Tibial artery (tissue), 4 donors: Measurements from ENCODE around the gene KCNQ1.

Experiments used
- DNase-seq, 2 donors: peaks; one replicate each; pipeline ENCODE4 v3.0.0-alpha.2; 2019
- H3K27ac ChIP-seq, 2 donors: fragments of 200-600 bp; sonication (generic) in 1 of 2; 1 replicate in 1 of 2; 2 replicates in 1 of 2; pipeline ENCODE4 v1.5.1; 2018 to 2019; ENCODE audit warnings: mild to moderate bottlenecking in 1 of 2
- H3K27me3 ChIP-seq, 2 donors: fragments of 200-600 bp; sonication (generic) in 1 of 2; one replicate each; pipeline versions ENCODE4 v1.5.1 to v1.6.0; 2016 to 2019
- H3K36me3 ChIP-seq, 3 donors: fragments of 200-600 bp; sonication (generic) in 2 of 3; one replicate each; pipeline ENCODE4 v1.5.1; 2016 to 2019; ENCODE audit warnings: mild to moderate bottlenecking in 2 of 3
- H3K4me1 ChIP-seq, 4 donors: fragments of 200-600 bp; sonication (generic) in 2 of 4; 1 replicate in 3 of 4; 2 replicates in 1 of 4; pipeline ENCODE4 v1.5.1; 2016 to 2019
- H3K4me3 ChIP-seq, 2 donors: fragments of 200-600 bp; sonication (generic) in 1 of 2; 1 replicate in 1 of 2; 2 replicates in 1 of 2; pipeline ENCODE4 v1.5.1; 2018 to 2019; ENCODE audit warnings: mild to moderate bottlenecking in 2 of 2
- H3K9me3 ChIP-seq, 3 donors: fragments of 200-600 bp; sonication (generic) in 1 of 3; one replicate each; pipeline ENCODE4 v1.5.1; 2016 to 2019
- intact Hi-C: fragments of 100-400 bp; cut with DNase I; formaldehyde crosslinking; loops from one replicate; pipeline ENCODE4 v1.15.0; 2023; ENCODE audit warnings: low total_unique reads
- TF ChIP-seq, protein P1 (sequence below), 2 experiments: fragments of 200-600 bp in 1 of 2; fragments of 450-650 bp in 1 of 2; IDR thresholded peaks; one replicate each; pipeline ENCODE4 v1.5.1; 2017 to 2019; ENCODE audit warnings: antibody characterized with exemption in 2 of 2, mild to moderate bottlenecking in 1 of 2, moderate library complexity in 1 of 2

The KCNQ1 gene

GRCh38 chr11:2814751-2815150 lies 369.9 kb downstream of the KCNQ1 start:
- no peak for DNase-seq
- intact Hi-C loops: no loop called here
- TF ChIP-seq, protein P1, sequence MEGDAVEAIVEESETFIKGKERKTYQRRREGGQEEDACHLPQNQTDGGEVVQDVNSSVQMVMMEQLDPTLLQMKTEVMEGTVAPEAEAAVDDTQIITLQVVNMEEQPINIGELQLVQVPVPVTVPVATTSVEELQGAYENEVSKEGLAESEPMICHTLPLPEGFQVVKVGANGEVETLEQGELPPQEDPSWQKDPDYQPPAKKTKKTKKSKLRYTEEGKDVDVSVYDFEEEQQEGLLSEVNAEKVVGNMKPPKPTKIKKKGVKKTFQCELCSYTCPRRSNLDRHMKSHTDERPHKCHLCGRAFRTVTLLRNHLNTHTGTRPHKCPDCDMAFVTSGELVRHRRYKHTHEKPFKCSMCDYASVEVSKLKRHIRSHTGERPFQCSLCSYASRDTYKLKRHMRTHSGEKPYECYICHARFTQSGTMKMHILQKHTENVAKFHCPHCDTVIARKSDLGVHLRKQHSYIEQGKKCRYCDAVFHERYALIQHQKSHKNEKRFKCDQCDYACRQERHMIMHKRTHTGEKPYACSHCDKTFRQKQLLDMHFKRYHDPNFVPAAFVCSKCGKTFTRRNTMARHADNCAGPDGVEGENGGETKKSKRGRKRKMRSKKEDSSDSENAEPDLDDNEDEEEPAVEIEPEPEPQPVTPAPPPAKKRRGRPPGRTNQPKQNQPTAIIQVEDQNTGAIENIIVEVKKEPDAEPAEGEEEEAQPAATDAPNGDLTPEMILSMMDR (IDR thresholded peaks at IDR 0.05): no peak
- no peak overlapping the region for H3K4me3 ChIP-seq
- H3K36me3 ChIP-seq: no peaks in the 10 kb centered on the region
- H3K9me3 ChIP-seq: peaks cover 0 to 14% (median 0%) of the 10 kb centered on the region in 3 donors
- H3K27me3 ChIP-seq: peaks cover 0 to 31% of the 10 kb centered on the region in 2 donors
- H3K4me1 ChIP-seq: peaks cover 0 to 20% (median 11%) of the 10 kb centered on the region in 4 donors
- no peak overlapping the region for H3K27ac ChIP-seq

DNA sequence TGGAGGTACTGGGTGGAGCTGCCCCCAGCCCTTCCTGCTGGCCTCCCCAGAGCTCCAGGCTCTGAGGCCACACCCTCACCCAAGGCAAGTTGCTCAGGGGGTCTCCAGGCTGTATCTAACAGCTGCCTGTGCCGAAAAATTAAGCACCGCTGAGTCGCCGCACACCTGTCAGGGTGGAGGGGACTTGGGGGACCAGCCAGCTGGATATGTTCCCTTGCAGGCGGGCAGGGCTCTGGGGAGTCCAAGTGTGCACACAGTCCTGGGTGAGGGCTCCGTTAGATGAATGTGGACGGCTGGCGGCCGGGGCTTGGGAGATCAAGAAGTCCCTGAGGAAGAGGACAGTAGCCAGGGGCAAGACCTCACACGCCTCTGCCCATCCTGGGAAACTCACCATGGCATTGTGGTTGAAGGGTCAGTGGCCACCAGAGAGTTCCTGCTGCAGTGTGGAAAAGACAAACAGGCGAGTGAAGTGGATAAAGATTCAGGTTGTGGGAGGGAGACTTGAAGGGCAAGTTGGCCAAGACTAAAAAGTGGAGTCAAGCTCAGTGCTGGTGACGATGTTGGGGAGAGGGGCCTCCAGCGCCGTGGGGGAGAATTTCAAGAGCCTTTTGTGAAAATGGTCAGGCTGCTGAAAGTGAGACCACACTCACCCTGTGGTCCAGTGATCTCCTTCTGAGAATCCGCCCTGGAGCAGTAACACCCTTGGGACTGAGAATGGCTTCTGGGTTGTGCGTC lies 371.1 kb downstream of the KCNQ1 start:
- peaks cover 0 to 11% (median 0%) of the 10 kb centered on the region in 3 donors for H3K9me3 ChIP-seq
- no peak overlapping the region for H3K27ac ChIP-seq
- TF ChIP-seq, protein P1 (IDR thresholded peaks at IDR 0.05): no peak
- intact Hi-C loops: no loop called here
- H3K36me3 ChIP-seq: no peaks in the 10 kb centered on the region
- H3K4me1 ChIP-seq: peaks cover 0 to 20% (median 11%) of the 10 kb centered on the region in 4 donors
- H3K4me3 ChIP-seq: no peak overlapping the region
- DNase-seq: no peak
- peaks cover 0 to 27% of the 10 kb centered on the region in 2 donors for H3K27me3 ChIP-seq

DNA sequence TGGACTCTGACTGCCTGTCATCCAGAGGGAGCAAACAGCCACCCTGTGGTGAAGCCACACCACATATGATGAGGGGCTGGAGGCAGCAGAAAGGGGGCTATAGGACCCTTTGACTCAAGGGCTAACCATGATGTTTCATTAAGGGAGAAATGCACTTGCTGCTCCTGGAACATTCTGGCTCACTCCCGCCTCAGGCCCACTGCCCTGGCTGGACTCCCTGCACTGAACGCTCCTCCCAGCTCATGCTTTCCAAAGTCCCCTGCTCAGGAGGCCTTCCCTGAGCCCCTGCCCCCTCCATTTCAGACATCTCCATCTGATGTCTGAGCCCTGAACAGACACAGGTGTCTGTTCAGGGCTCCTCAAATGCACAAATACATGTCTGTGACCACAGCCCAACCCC lies 371.7 kb downstream of the KCNQ1 start:
- no peak overlapping the region for H3K4me3 ChIP-seq
- TF ChIP-seq, protein P1 (IDR thresholded peaks at IDR 0.05): no peak
- DNase-seq: no peak
- no peaks in the 10 kb centered on the region for H3K36me3 ChIP-seq
- intact Hi-C loops: no loop called here
- H3K9me3 ChIP-seq: peaks cover 0 to 11% (median 0%) of the 10 kb centered on the region in 3 donors
- peaks cover 0 to 20% (median 11%) of the 10 kb centered on the region in 4 donors for H3K4me1 ChIP-seq
- peaks cover 0 to 22% of the 10 kb centered on the region in 2 donors for H3K27me3 ChIP-seq
- no peak overlapping the region for H3K27ac ChIP-seq

DNA sequence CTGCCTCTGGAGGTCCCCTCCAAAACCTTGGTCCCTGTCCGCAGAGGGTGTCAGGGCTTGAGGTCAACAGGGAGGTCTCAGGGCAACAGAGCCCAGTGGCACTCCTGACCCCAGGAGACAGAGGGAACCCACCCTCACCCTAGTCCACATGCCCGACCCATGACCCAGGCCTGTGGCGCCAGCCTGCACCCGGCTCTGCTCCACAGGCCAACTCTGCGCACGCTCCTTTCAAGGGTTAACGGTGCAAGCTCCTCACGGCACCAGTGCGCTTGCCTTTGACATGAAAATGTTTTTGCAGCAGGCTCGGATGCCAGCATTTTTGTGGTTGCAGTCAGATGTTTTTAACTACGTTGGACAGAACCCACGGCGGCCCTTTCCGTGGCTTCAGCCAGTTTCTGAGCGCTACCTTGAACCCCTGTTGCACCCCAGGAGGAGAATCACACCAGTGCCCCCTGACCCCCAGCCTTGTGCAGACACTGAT lies 372.2 kb downstream of the KCNQ1 start:
- no peak overlapping the region for H3K27ac ChIP-seq

GRCh38 chr11:2817431-2817830 lies 372.6 kb downstream of the KCNQ1 start:
- DNase-seq: no peak
- H3K4me3 ChIP-seq: no peak overlapping the region
- peaks cover 0 to 13% of the 10 kb centered on the region in 2 donors for H3K27me3 ChIP-seq
- H3K27ac ChIP-seq: no peak overlapping the region
- TF ChIP-seq, protein P1 (IDR thresholded peaks at IDR 0.05): no peak
- H3K4me1 ChIP-seq: peaks cover 0 to 14% (median 8%) of the 10 kb centered on the region in 4 donors
- intact Hi-C loops: no loop called here
- peaks cover 0 to 11% (median 0%) of the 10 kb centered on the region in 3 donors for H3K9me3 ChIP-seq
- H3K36me3 ChIP-seq: no peaks in the 10 kb centered on the region

More for the DNA sequence above, 372.2 kb downstream of the KCNQ1 start:
- no peak overlapping the region for H3K4me3 ChIP-seq
- DNase-seq: no peak
- peaks cover 0 to 18% (median 11%) of the 10 kb centered on the region in 4 donors for H3K4me1 ChIP-seq
- H3K9me3 ChIP-seq: peaks cover 0 to 11% (median 0%) of the 10 kb centered on the region in 3 donors
- no peaks in the 10 kb centered on the region for H3K36me3 ChIP-seq
- intact Hi-C loops: no loop called here
- peaks cover 0 to 17% of the 10 kb centered on the region in 2 donors for H3K27me3 ChIP-seq
- TF ChIP-seq, protein P1 (IDR thresholded peaks at IDR 0.05): no peak
